Peyer's patch (tissue), 4 donors: Measurements from ENCODE around the gene MANEA. TPM values are rescaled to one million over a fixed set of nuclear protein-coding genes. Genes with fewer than 3 reads are reported as not detected.
"Not testable (repeated sequence)": the region's sequence is repeated elsewhere in the genome, so short reads cannot be mapped to it uniquely, and the experiment has no call there.

ENCODE experiments used
- DNase-seq, 3 donors: peaks; one replicate each; pipeline ENCODE4 v3.0.0-alpha.2; 2017 to 2019
- H3K27ac ChIP-seq, 4 donors: fragments of 200-600 bp; sonication (generic); one replicate each; pipeline ENCODE4 v1.5.1; 2016 to 2019
- H3K27me3 ChIP-seq, 2 donors: fragments of 200-600 bp; sonication (generic); one replicate each; pipeline ENCODE4 v1.5.1; 2019
- H3K36me3 ChIP-seq, 3 donors: fragments of 200-600 bp; sonication (generic); one replicate each; pipeline ENCODE4 v1.5.1; 2016 to 2019
- H3K4me1 ChIP-seq, 4 donors: fragments of 200-600 bp; sonication (generic); one replicate each; pipeline ENCODE4 v1.5.1; 2016 to 2019
- H3K4me3 ChIP-seq, 4 donors: fragments of 200-600 bp; sonication (generic); 1 replicate in 3 of 4; 2 replicates in 1 of 4; pipeline ENCODE4 v1.5.1; 2016 to 2019; ENCODE audit warnings: mild to moderate bottlenecking in 1 of 4
- H3K9me3 ChIP-seq, 4 donors: fragments of 200-600 bp; sonication (generic); one replicate each; pipeline ENCODE4 v1.5.1; 2016 to 2019; ENCODE audit warnings: mild to moderate bottlenecking in 1 of 4
- POLR2A ChIP-seq, 2 donors: fragments of 450-650 bp; IDR thresholded peaks; one replicate each; pipeline ENCODE4 v1.5.1; 2017; ENCODE audit warnings: antibody characterized with exemption in 2 of 2, mild to moderate bottlenecking in 2 of 2, moderate library complexity in 2 of 2
- total RNA-seq, 4 donors: library from RNA; depleted of rRNA; stranded (reverse); fragments of >200 nt; gene quantifications; one replicate each; pipeline ENCODE4 v1.1.0, GENCODE V29; 2016
- TF ChIP-seq, protein P1 (sequence below), 6 experiments: fragments of 450-650 bp in 4 of 6; fragments of 200-600 bp in 2 of 6; sonication (generic) in 1 of 6; IDR thresholded peaks; one replicate each; pipeline ENCODE4 v1.5.1; 2017 to 2019; ENCODE audit warnings: antibody characterized with exemption in 6 of 6, mild to moderate bottlenecking in 3 of 6, moderate library complexity in 1 of 6

Gene MANEA
- total RNA-seq, 4 donors from 2014 or later, result 4.1 to 9.2 (median 7.3) TPM

DNA sequence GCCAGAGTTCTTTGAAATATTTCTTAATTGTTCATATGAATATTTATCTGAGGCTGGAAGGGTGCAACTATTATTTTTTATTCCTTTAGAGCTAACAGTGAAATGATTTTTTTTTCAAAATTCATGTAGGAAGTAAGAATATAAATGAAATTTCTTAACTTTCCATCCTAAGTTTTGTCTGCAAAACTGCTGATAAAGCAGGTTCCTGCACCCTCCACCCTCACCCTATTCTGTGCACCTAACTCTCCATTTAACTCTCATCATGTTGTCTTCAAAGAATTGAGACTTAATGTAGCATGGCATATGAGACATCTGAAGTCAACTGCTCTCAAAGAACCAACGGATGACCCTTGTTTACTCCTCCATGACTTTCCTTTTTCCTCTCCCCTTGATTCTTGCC lies 23.5 kb upstream of the MANEA start:
- Histone ChIP-seq H3K27me3 (no peaks in the 10 kb centered on the region), H3K4me1 (no peaks in the 10 kb centered on the region), H3K4me3 (no peak overlapping the region), H3K27ac (no peak overlapping the region), H3K36me3 (no peaks in the 10 kb centered on the region), H3K9me3 (no peaks in the 10 kb centered on the region)
- TF ChIP-seq POLR2A (IDR thresholded peaks at IDR 0.05), result no peak
- TF ChIP-seq, protein P1, sequence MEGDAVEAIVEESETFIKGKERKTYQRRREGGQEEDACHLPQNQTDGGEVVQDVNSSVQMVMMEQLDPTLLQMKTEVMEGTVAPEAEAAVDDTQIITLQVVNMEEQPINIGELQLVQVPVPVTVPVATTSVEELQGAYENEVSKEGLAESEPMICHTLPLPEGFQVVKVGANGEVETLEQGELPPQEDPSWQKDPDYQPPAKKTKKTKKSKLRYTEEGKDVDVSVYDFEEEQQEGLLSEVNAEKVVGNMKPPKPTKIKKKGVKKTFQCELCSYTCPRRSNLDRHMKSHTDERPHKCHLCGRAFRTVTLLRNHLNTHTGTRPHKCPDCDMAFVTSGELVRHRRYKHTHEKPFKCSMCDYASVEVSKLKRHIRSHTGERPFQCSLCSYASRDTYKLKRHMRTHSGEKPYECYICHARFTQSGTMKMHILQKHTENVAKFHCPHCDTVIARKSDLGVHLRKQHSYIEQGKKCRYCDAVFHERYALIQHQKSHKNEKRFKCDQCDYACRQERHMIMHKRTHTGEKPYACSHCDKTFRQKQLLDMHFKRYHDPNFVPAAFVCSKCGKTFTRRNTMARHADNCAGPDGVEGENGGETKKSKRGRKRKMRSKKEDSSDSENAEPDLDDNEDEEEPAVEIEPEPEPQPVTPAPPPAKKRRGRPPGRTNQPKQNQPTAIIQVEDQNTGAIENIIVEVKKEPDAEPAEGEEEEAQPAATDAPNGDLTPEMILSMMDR (IDR thresholded peaks at IDR 0.05), result no peak
- no peak for DNase-seq

DNA sequence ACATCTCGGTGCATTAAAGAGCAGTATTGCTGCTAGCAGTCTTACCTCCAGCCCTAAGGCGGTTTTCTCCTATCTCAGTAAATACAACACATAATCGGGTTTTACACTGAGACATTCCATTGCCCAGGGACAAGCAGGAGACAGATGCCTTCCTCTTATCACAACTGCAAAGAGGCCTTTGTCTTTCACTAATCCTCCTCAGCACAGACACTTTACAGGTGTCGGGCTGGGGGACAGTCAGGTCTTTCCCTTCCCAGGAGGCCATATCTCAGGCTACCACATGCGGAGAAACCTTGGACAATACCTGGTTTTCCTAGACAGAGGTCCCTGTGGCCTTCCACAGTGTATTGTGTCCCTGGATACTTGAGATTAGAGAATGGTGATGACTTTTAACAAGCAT lies 16.4 kb upstream of the MANEA start:
- H3K4me1 ChIP-seq, H3K9me3 ChIP-seq, H3K27ac ChIP-seq, H3K4me3 ChIP-seq, H3K27me3 ChIP-seq, DNase-seq, H3K36me3 ChIP-seq: not testable (repeated sequence)

DNA sequence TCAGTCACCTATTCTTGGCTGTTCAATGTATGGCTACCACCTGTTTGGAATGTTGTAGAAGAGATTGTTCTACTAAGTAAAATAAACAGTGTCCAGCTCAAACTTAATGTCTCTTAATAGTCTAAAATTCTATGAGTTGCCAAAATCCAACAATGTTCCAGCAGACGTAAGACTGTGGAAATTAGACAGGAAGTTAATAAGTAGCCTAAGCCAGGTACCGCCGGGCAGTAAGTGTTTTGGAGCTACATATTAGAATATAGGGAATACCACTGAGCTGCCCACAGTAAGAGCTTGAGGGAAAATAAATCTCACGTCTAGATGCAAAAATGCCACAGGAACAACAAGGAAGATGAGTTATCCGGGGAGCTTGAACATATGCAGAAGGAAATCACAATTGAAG lies 7.8 kb upstream of the MANEA start:
- H3K4me3 ChIP-seq, result no peak overlapping the region
- no peak for TF ChIP-seq POLR2A (IDR thresholded peaks at IDR 0.05)
- TF ChIP-seq, protein P1 (IDR thresholded peaks at IDR 0.05), result no peak
- DNase-seq, result no peak
- H3K36me3 ChIP-seq, result no peaks in the 10 kb centered on the region
- H3K27me3 ChIP-seq, result no peaks in the 10 kb centered on the region
- no peak overlapping the region for H3K27ac ChIP-seq
- H3K4me1 ChIP-seq, result no peaks in the 10 kb centered on the region
- H3K9me3 ChIP-seq, result no peaks in the 10 kb centered on the region

DNA sequence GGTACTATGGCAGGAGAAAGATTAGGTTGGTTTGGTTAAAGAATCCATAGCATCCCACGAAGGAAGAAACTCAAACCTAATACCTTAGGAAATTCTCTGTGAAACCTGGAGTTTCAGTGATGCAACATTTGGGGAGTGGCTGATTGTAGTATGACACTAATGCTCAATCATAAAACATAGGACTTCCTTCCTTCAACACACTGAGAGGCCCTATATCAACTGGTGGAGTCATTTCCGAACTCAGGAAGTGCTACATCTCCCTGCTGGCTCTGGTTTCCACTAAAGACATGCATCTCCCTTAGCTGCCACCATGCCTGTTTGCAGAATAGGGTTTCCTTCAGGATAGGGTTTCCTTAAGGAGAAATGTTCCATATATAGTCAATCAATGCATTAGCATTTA lies 5.2 kb upstream of the MANEA start:
- H3K36me3 ChIP-seq, result no peaks in the 10 kb centered on the region
- TF ChIP-seq, protein P1 (IDR thresholded peaks at IDR 0.05), result no peak
- TF ChIP-seq POLR2A (IDR thresholded peaks at IDR 0.05), result no peak
- no peak overlapping the region for H3K4me3 ChIP-seq
- H3K27me3 ChIP-seq, result no peaks in the 10 kb centered on the region
- H3K27ac ChIP-seq, result no peak overlapping the region
- H3K9me3 ChIP-seq, result no peaks in the 10 kb centered on the region
- DNase-seq, result no peak
- H3K4me1 ChIP-seq, result peaks cover 0 to 9% (median 0%) of the 10 kb centered on the region in 4 donors

DNA sequence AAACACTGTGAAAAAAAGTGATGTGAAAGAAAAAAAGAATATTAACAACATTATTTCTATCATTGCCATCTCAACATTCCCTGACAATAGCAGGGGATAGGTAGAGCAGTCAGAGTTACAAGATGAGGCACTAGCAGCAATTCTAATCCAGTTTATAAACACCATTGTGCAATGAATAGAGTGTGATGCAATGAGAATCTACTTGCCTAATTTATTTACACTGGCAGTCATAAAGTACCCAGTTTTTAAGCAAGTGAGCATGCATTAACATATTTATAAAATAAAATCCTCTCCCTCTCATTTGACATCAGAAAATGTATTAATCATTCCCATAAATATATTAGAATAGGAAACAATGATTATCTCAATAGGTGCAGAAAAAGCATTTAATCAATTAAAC lies 2.5 kb upstream of the MANEA start:
- H3K27me3 ChIP-seq, result no peaks in the 10 kb centered on the region
- peaks cover 0 to 18% (median 0%) of the 10 kb centered on the region in 4 donors for H3K4me1 ChIP-seq
- H3K4me3 ChIP-seq, result no peak overlapping the region
- TF ChIP-seq, protein P1 (IDR thresholded peaks at IDR 0.05), result no peak
- no peak for TF ChIP-seq POLR2A (IDR thresholded peaks at IDR 0.05)
- H3K9me3 ChIP-seq, result no peaks in the 10 kb centered on the region
- DNase-seq, result no peak
- no peak overlapping the region for H3K27ac ChIP-seq
- H3K36me3 ChIP-seq, result no peaks in the 10 kb centered on the region

DNA sequence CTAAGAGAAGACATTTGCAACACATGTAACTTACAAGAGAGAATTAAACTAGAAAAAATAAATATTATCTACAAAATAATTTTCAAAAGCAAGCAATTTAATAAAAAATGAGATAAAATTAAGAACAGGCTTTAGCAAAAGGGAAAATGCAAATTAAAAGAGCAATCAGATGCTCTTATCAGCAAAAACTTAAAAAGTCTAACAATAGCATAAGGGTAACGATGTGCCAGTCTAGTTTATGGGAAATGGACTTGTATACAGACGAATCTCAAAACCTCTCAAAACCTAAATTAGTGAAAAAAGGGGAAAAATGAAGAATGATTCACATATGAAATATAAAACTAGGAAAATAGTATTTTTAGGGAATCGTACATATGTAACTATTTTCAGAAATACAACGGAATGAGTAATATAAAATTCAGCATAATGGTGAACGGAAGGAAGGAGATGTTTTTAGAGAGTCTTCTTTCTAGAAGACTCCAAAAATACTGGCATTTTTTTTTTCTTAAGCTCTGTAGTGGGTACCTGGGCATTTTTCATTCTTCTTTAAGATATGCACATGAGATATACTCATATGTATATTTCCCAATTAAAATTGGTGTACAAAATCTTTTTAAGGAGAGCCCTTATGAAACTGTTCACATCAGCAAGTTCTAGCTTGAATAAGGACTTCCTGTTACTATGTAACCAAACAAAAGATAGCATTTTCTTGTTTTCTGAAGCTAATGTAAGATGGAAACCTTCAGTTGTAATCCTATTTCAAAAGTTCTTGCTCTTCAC lies 927 bp upstream of the MANEA start:
- Histone ChIP-seq H3K9me3 (no peaks in the 10 kb centered on the region), H3K27me3 (no peaks in the 10 kb centered on the region), H3K4me1 (peaks cover 0 to 18% (median 0%) of the 10 kb centered on the region in 4 donors), H3K27ac (peak overlapping the region; percentile 78 to 87 (median 84)), H3K4me3 (peak overlapping the region; percentile 56 to 64 (median 58)), H3K36me3 (no peaks in the 10 kb centered on the region)
- DNase-seq, result no peak
- TF ChIP-seq POLR2A (IDR thresholded peaks at IDR 0.05), result no peak
- TF ChIP-seq, protein P1 (IDR thresholded peaks at IDR 0.05), result no peak
